ENCODE data around the gene BIRC7. TPM values are rescaled to one million over a fixed set of nuclear protein-coding genes. Genes with fewer than 3 reads are reported as not detected.

The BIRC7 gene
- total RNA-seq, 5 donors from 2014 or later (not counting 1 experiment from before 2014, with no cell fraction given), result not detected

DNA sequence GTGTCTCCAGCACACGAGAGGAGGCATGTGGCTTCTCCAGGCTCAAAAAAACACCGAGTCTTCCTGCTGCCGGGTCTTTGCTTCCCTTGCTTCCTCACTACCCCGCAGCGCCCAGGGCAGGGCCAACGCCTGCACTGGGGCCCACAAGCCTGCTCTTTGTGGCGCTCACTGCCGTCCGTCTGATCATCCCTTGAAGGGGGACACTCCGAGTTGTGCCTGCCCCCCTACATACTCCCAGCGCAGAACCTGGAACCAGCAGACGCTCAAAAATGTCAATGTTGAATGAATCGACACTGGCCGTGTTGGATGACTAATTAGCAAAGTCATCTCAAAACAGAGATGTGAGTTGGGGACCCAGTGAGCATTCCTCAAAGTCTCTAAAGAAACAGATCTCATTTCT lies 28.8 kb downstream of the BIRC7 start:
- Histone ChIP-seq H3K9me3 (no peaks in the 10 kb centered on the region), H3K27ac (ENCODE audit: low read length) (no peak overlapping the region), H3K36me3 (ENCODE audit: control insufficient read depth in 2 of 2, extremely low read depth in 1 of 2, insufficient read depth in 1 of 2, low read length in 1 of 2) (no peaks in the 10 kb centered on the region), H3K4me3 (ENCODE audit: control insufficient read depth in 1 of 2, extremely low read depth in 1 of 2, low read length in 1 of 2) (no peak overlapping the region), H3K4me1 (ENCODE audit: control insufficient read depth in 1 of 2, extremely low read depth in 1 of 2, insufficient read depth in 2 of 2, low read length in 2 of 2) (peaks cover 0 to 8% of the 10 kb centered on the region in 2 experiments), H3K27me3 (replicated peaks in 1 of 2; ENCODE audit: control insufficient read depth in 2 of 2, extremely low read depth in 1 of 2, insufficient read depth in 2 of 2, low read length in 1 of 2) (peaks cover 3 to 77% of the 10 kb centered on the region in 2 experiments)
- no peaks in the 10 kb centered on the region for H3K36me3 Mint-ChIP-seq
- DNase-seq (no peak), ATAC-seq (replicated peaks in 1 of 4) (no peak)
- CTCF ChIA-PET, result no interaction called here
- H3K27ac Mint-ChIP-seq, result no peak overlapping the region
- 60% methylated on average over 14 of the region's 14 CpGs for WGBS (ENCODE audit: insufficient coverage)
- POLR2A ChIA-PET, result no interaction called here
- peaks cover 8 to 37% of the 10 kb centered on the region in 2 donors for H3K27me3 Mint-ChIP-seq
- peaks cover 1 to 6% (median 5%) of the 10 kb centered on the region in 3 donors for H3K4me1 Mint-ChIP-seq
- no peaks in the 10 kb centered on the region for H3K9me3 Mint-ChIP-seq
- no peak overlapping the region for H3K4me3 Mint-ChIP-seq

DNA sequence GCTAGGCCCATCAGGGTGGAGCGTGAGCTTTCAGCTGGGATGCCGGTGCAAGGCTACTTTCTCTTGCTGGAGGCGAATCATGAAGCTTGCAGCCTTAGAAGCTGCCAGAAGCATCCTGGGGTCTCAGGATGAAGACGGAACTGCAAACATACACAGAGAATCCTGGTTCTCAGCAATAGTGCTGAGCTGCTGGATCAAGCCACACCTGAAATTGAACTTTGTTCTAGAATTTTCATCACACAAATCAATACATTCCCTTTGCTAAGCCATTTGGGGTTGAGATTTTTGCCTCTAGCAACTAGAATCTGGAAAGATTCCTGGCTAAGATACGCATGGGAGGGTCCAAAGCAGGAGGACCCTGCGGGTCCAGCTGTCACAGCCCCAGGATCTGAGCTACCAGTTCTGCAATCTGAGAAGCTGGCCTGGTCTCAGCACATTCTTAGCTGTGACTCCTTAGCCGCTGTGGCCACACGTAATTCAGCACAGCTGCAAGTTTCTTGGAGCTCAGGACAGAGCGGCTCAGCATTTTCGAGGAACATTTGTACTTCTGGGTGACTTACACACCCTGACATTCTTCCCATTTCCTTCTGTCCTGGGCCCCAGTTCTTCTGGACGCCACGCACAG lies 30.3 kb downstream of the BIRC7 start:
- ChIA-PET POLR2A (no interaction called here), CTCF (no interaction called here)
- H3K27me3 Mint-ChIP-seq, result peaks cover 8 to 32% of the 10 kb centered on the region in 2 donors
- H3K27ac Mint-ChIP-seq, result no peak overlapping the region
- DNase-seq, result no peak
- Histone ChIP-seq H3K4me1 (ENCODE audit: control insufficient read depth in 1 of 2, extremely low read depth in 1 of 2, insufficient read depth in 2 of 2, low read length in 2 of 2) (peaks cover 0 to 8% of the 10 kb centered on the region in 2 experiments), H3K36me3 (ENCODE audit: control insufficient read depth in 2 of 2, extremely low read depth in 1 of 2, insufficient read depth in 1 of 2, low read length in 1 of 2) (no peaks in the 10 kb centered on the region), H3K27ac (ENCODE audit: low read length) (no peak overlapping the region), H3K9me3 (no peaks in the 10 kb centered on the region), H3K4me3 (ENCODE audit: control insufficient read depth in 1 of 2, extremely low read depth in 1 of 2, low read length in 1 of 2) (no peak overlapping the region), H3K27me3 (replicated peaks in 1 of 2; ENCODE audit: control insufficient read depth in 2 of 2, extremely low read depth in 1 of 2, insufficient read depth in 2 of 2, low read length in 1 of 2) (peaks cover 3 to 62% of the 10 kb centered on the region in 2 experiments)
- H3K9me3 Mint-ChIP-seq, result no peaks in the 10 kb centered on the region
- H3K4me1 Mint-ChIP-seq, result peaks cover 1 to 10% (median 5%) of the 10 kb centered on the region in 3 donors
- WGBS (ENCODE audit: insufficient coverage), result 74% methylated on average over 10 of the region's 12 CpGs
- no peaks in the 10 kb centered on the region for H3K36me3 Mint-ChIP-seq
- no peak overlapping the region for H3K4me3 Mint-ChIP-seq
- ATAC-seq (replicated peaks in 1 of 4), result no peak

- no peak overlapping the region for H3K27ac Mint-ChIP-seq
- CTCF ChIA-PET, result no interaction called here
- no peak overlapping the region for H3K4me3 ChIP-seq (ENCODE audit: control insufficient read depth in 1 of 2, extremely low read depth in 1 of 2, low read length in 1 of 2)
- DNase-seq, result no peak
- peaks cover 6 to 10% (median 7%) of the 10 kb centered on the region in 3 donors for H3K4me1 Mint-ChIP-seq
- no peak overlapping the region for H3K27ac ChIP-seq (ENCODE audit: low read length)
- H3K9me3 Mint-ChIP-seq, result no peaks in the 10 kb centered on the region
- 66% methylated on average over 6 of the region's 9 CpGs for WGBS (ENCODE audit: insufficient coverage)
- no peaks in the 10 kb centered on the region for H3K36me3 Mint-ChIP-seq
- H3K27me3 Mint-ChIP-seq, result peaks cover 8 to 27% of the 10 kb centered on the region in 2 donors
- POLR2A ChIA-PET, result no interaction called here
- H3K4me1 ChIP-seq (ENCODE audit: control insufficient read depth in 1 of 2, extremely low read depth in 1 of 2, insufficient read depth in 2 of 2, low read length in 2 of 2), result peaks cover 0 to 8% of the 10 kb centered on the region in 2 experiments
- no peaks in the 10 kb centered on the region for H3K36me3 ChIP-seq (ENCODE audit: control insufficient read depth in 2 of 2, extremely low read depth in 1 of 2, insufficient read depth in 1 of 2, low read length in 1 of 2)
- H3K9me3 ChIP-seq, result no peaks in the 10 kb centered on the region
- H3K4me3 Mint-ChIP-seq, result no peak overlapping the region
- ATAC-seq (replicated peaks in 1 of 4), result no peak
- peaks cover 0 to 45% of the 10 kb centered on the region in 2 experiments for H3K27me3 ChIP-seq (replicated peaks in 1 of 2; ENCODE audit: control insufficient read depth in 2 of 2, extremely low read depth in 1 of 2, insufficient read depth in 2 of 2, low read length in 1 of 2)
These were observed 32.0 kb downstream of the BIRC7 start for GRCh38 chr20:63267691-63268090.

GRCh38 chr20:63268256-63268655 lies 32.6 kb downstream of the BIRC7 start:
- Histone ChIP-seq H3K27me3 (replicated peaks in 1 of 2; ENCODE audit: control insufficient read depth in 2 of 2, extremely low read depth in 1 of 2, insufficient read depth in 2 of 2, low read length in 1 of 2) (peaks cover 0 to 40% of the 10 kb centered on the region in 2 experiments), H3K9me3 (no peaks in the 10 kb centered on the region), H3K27ac (ENCODE audit: low read length) (no peak overlapping the region), H3K4me3 (ENCODE audit: control insufficient read depth in 1 of 2, extremely low read depth in 1 of 2, low read length in 1 of 2) (no peak overlapping the region), H3K36me3 (ENCODE audit: control insufficient read depth in 2 of 2, extremely low read depth in 1 of 2, insufficient read depth in 1 of 2, low read length in 1 of 2) (no peaks in the 10 kb centered on the region), H3K4me1 (ENCODE audit: control insufficient read depth in 1 of 2, extremely low read depth in 1 of 2, insufficient read depth in 2 of 2, low read length in 2 of 2) (peaks cover under 1 to 11% of the 10 kb centered on the region in 2 experiments)
- Mint-ChIP-seq H3K9me3 (no peaks in the 10 kb centered on the region), H3K27ac (no peak overlapping the region), H3K4me1 (peaks cover 6 to 10% (median 8%) of the 10 kb centered on the region in 3 donors), H3K4me3 (no peak overlapping the region), H3K36me3 (no peaks in the 10 kb centered on the region), H3K27me3 (peaks cover 3 to 23% of the 10 kb centered on the region in 2 donors)
- CTCF ChIA-PET, result no interaction called here
- WGBS (ENCODE audit: insufficient coverage), result 76% methylated on average over 4 of the region's 7 CpGs
- DNase-seq (no peak), ATAC-seq (replicated peaks in 1 of 4) (no peak)
- POLR2A ChIA-PET, result no interaction called here

DNA sequence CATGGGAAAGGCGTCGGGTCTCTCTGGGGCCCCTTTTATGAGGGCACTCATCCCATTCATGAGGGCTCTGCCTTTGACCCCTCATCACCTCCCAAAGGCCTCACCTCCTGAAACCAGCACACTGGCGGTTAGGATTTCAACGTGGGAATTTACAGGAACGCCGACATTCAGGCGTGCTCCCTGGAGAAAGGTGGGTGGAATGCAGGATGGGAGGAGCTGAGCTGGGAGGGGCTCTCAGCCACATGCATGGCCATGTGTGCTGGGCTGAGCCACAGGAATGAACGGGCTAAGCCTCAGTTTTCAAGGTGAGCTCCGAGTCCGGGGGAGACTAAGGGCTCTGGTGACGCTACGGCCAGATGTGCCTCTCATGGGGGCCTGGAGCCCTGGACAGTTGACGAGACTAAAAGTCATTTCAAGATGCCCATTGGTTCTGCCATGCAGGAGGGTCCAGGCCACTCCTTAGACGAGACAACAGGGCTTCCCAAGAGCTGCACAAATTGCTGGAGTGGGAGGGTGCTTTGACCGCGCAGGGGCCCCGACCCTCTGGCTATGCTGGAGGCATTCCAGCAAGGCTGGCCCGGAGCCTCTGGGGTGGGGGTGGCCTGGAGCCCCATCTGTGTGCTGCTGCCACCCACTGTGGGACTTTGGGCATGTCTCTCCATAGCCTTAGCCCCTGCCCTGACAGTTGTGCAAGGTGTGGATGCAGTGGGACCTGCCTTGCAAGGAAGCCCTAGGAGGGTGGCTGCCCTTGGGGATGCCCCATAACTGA lies 33.1 kb downstream of the BIRC7 start:
- H3K4me3 Mint-ChIP-seq, result no peak overlapping the region
- CTCF ChIA-PET, result no interaction called here
- WGBS (ENCODE audit: insufficient coverage), result 70% methylated on average over 16 of the region's 18 CpGs

DNA sequence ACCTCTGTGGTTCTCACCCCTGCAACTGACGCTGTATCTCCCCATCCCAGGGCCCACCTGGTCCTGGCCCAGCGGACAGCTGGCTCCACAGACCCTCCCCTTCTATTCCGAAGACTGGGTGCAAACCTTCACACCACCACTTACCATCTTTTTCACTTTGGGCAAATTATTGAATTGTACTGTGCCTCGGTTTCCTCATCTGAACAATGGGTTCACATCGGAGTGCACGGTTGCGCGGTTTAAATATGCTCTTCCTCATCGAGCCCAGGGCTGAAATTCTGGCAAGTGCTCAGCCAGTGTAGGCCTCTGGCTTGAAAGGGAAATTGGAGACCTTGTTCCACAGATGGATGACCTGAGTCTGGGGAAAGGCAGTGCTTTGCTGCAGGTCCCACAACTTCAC lies 34.0 kb downstream of the BIRC7 start:
- DNase-seq, result no peak
- no peak for ATAC-seq (replicated peaks in 1 of 4)
- H3K27ac Mint-ChIP-seq, result no peak overlapping the region
- no peaks in the 10 kb centered on the region for H3K36me3 ChIP-seq (ENCODE audit: control insufficient read depth in 2 of 2, extremely low read depth in 1 of 2, insufficient read depth in 1 of 2, low read length in 1 of 2)
- peaks cover 8 to 24% of the 10 kb centered on the region in 2 experiments for H3K4me1 ChIP-seq (ENCODE audit: control insufficient read depth in 1 of 2, extremely low read depth in 1 of 2, insufficient read depth in 2 of 2, low read length in 2 of 2)
- POLR2A ChIA-PET, result no interaction called here
- CTCF ChIA-PET, result no interaction called here
- WGBS (ENCODE audit: insufficient coverage), result 76% methylated on average over 9 of the region's 9 CpGs
- peaks cover 0 to 30% of the 10 kb centered on the region in 2 experiments for H3K27me3 ChIP-seq (replicated peaks in 1 of 2; ENCODE audit: control insufficient read depth in 2 of 2, extremely low read depth in 1 of 2, insufficient read depth in 2 of 2, low read length in 1 of 2)
- peak overlapping the region in 1 of 3 donors; percentile 31 for H3K4me3 Mint-ChIP-seq
- H3K27me3 Mint-ChIP-seq, result peaks cover 0 to 14% of the 10 kb centered on the region in 2 donors
- H3K27ac ChIP-seq (ENCODE audit: low read length), result no peak overlapping the region
- no peaks in the 10 kb centered on the region for H3K9me3 ChIP-seq
- no peak overlapping the region for H3K4me3 ChIP-seq (ENCODE audit: control insufficient read depth in 1 of 2, extremely low read depth in 1 of 2, low read length in 1 of 2)
- no peaks in the 10 kb centered on the region for H3K9me3 Mint-ChIP-seq
- H3K36me3 Mint-ChIP-seq, result no peaks in the 10 kb centered on the region
- peaks cover 21 to 23% (median 22%) of the 10 kb centered on the region in 3 donors for H3K4me1 Mint-ChIP-seq

More for the DNA sequence above, 33.1 kb downstream of the BIRC7 start:
- no peaks in the 10 kb centered on the region for H3K9me3 ChIP-seq
- peaks cover 12 to 16% (median 14%) of the 10 kb centered on the region in 3 donors for H3K4me1 Mint-ChIP-seq
- H3K4me1 ChIP-seq (ENCODE audit: control insufficient read depth in 1 of 2, extremely low read depth in 1 of 2, insufficient read depth in 2 of 2, low read length in 2 of 2), result peaks cover 7 to 16% of the 10 kb centered on the region in 2 experiments
- H3K27me3 ChIP-seq (replicated peaks in 1 of 2; ENCODE audit: control insufficient read depth in 2 of 2, extremely low read depth in 1 of 2, insufficient read depth in 2 of 2, low read length in 1 of 2), result peaks cover 0 to 38% of the 10 kb centered on the region in 2 experiments
- ATAC-seq (replicated peaks in 1 of 4), result no peak
- H3K9me3 Mint-ChIP-seq, result no peaks in the 10 kb centered on the region
- no peak for DNase-seq
- no peak overlapping the region for H3K27ac ChIP-seq (ENCODE audit: low read length)
- H3K4me3 ChIP-seq (ENCODE audit: control insufficient read depth in 1 of 2, extremely low read depth in 1 of 2, low read length in 1 of 2), result no peak overlapping the region
- H3K27ac Mint-ChIP-seq, result no peak overlapping the region
- no peaks in the 10 kb centered on the region for H3K36me3 ChIP-seq (ENCODE audit: control insufficient read depth in 2 of 2, extremely low read depth in 1 of 2, insufficient read depth in 1 of 2, low read length in 1 of 2)
- no peaks in the 10 kb centered on the region for H3K36me3 Mint-ChIP-seq
- peaks cover 3 to 23% of the 10 kb centered on the region in 2 donors for H3K27me3 Mint-ChIP-seq
- POLR2A ChIA-PET, result no interaction called here
